Liver (tissue), 9 donors: ENCODE results near the gene PRKN. TPM values are rescaled to one million over a fixed set of nuclear protein-coding genes. Genes with fewer than 3 reads are reported as not detected.

Source experiments
- DNase-seq: peaks from one replicate; pipeline ENCODE4 v3.0.0-alpha.2; 2017; ENCODE audit warnings: low spot score
- H3K27ac ChIP-seq, 2 donors: one replicate each; pipeline ENCODE4 v1.7.0; 2013; ENCODE audit warnings: inconsistent platforms in 2 of 2, low read length in 2 of 2, control low read depth in 1 of 2, low read depth in 1 of 2, mild to moderate bottlenecking in 1 of 2
- H3K27me3 ChIP-seq, 4 donors: one replicate each; pipeline versions ENCODE4 v1.6.1 to v1.7.0; 2013; ENCODE audit warnings: low read length in 3 of 4, inconsistent platforms in 1 of 4, mild to moderate bottlenecking in 1 of 4, moderate library complexity in 1 of 4; ENCODE audit not compliant: control insufficient read depth in 4 of 4, insufficient read depth in 4 of 4
- H3K36me3 ChIP-seq, 4 donors: one replicate each; pipeline versions ENCODE4 v1.6.1 to v1.7.0; 2013; ENCODE audit warnings: low read length in 3 of 4, mild to moderate bottlenecking in 3 of 4, low read depth in 1 of 4, moderate library complexity in 1 of 4; ENCODE audit not compliant: control insufficient read depth in 4 of 4, insufficient read depth in 3 of 4
- H3K4me1 ChIP-seq, 4 donors: one replicate each; pipeline versions ENCODE4 v1.6.1 to v1.7.0; 2013; ENCODE audit warnings: low read length in 3 of 4, mild to moderate bottlenecking in 3 of 4, moderate library complexity in 1 of 4; ENCODE audit not compliant: control insufficient read depth in 4 of 4, insufficient read depth in 4 of 4
- H3K4me3 ChIP-seq, 3 donors: one replicate each; pipeline versions ENCODE4 v1.6.1 to v1.7.0; 2013; ENCODE audit warnings: low read length in 3 of 3, control low read depth in 1 of 3, low read depth in 1 of 3, mild to moderate bottlenecking in 1 of 3
- H3K9ac ChIP-seq, 2 donors: one replicate each; pipeline ENCODE4 v1.7.0; 2013; ENCODE audit warnings: low read length in 2 of 2, mild to moderate bottlenecking in 2 of 2, moderate library complexity in 2 of 2, control low read depth in 1 of 2, low read depth in 1 of 2
- H3K9me3 ChIP-seq, 4 donors: one replicate each; pipeline versions ENCODE4 v1.6.1 to v1.7.0; 2013; ENCODE audit warnings: low read length in 3 of 4; ENCODE audit not compliant: control insufficient read depth in 4 of 4
- ATF3 ChIP-seq: IDR thresholded peaks from 2 replicates; pipeline ENCODE4 v1.6.1; 2016; ENCODE audit warnings: antibody characterized with exemption
- CTCF ChIP-seq: fragments of 150-350 bp; IDR thresholded peaks from 2 replicates; pipeline ENCODE4 v1.5.1; 2017; ENCODE audit warnings: improper control_type of control experiment, low read depth, low read length; ENCODE audit not compliant: missing input control
- EGR1 ChIP-seq, 2 donors: IDR thresholded peaks; 2 replicates each; pipeline ENCODE4 v1.6.1; 2016 to 2018; ENCODE audit warnings: antibody characterized with exemption in 2 of 2, low read depth in 2 of 2
- FOXA1 ChIP-seq: IDR thresholded peaks from 2 replicates; pipeline ENCODE4 v1.6.1; 2016; ENCODE audit warnings: antibody characterized with exemption
- FOXA2 ChIP-seq: IDR thresholded peaks from 2 replicates; pipeline ENCODE4 v1.6.1; 2016; ENCODE audit warnings: antibody characterized with exemption
- GABPA ChIP-seq, 2 donors: IDR thresholded peaks in 1 of 2; conservative IDR thresholded peaks in 1 of 2; 2 replicates each; pipeline ENCODE4 v1.6.1; 2016; ENCODE audit warnings: antibody characterized with exemption in 2 of 2, mild to moderate bottlenecking in 1 of 2, moderate library complexity in 1 of 2
- HNF4A ChIP-seq, 2 donors: conservative IDR thresholded peaks; 2 replicates each; pipeline ENCODE4 v1.6.1; 2016; ENCODE audit warnings: antibody characterized with exemption in 2 of 2, mild to moderate bottlenecking in 2 of 2
- HNF4G ChIP-seq: IDR thresholded peaks from 2 replicates; pipeline ENCODE4 v1.6.1; 2016; ENCODE audit warnings: antibody characterized with exemption
- JUND ChIP-seq, 2 donors: IDR thresholded peaks; 2 replicates each; pipeline ENCODE4 v1.6.1; 2016; ENCODE audit warnings: antibody characterized with exemption in 2 of 2
- MAX ChIP-seq: IDR thresholded peaks from 2 replicates; pipeline ENCODE4 v1.6.1; 2016; ENCODE audit warnings: antibody characterized with exemption
- NR2F2 ChIP-seq: IDR thresholded peaks from 2 replicates; pipeline ENCODE4 v1.6.1; 2016; ENCODE audit warnings: antibody characterized with exemption
- RAD21 ChIP-seq, 2 donors: IDR thresholded peaks; 2 replicates each; pipeline ENCODE4 v1.6.1; 2016; ENCODE audit warnings: antibody characterized with exemption in 2 of 2, mild to moderate bottlenecking in 2 of 2
- REST ChIP-seq: IDR thresholded peaks from 2 replicates; pipeline ENCODE4 v1.6.1; 2016; ENCODE audit warnings: antibody characterized with exemption, mild to moderate bottlenecking
- RXRA ChIP-seq, 2 donors: IDR thresholded peaks; 2 replicates each; pipeline ENCODE4 v1.6.1; 2017 to 2018; ENCODE audit warnings: antibody characterized with exemption in 2 of 2, mild to moderate bottlenecking in 1 of 2
- SP1 ChIP-seq: IDR thresholded peaks from 2 replicates; pipeline ENCODE4 v1.6.1; 2018; ENCODE audit warnings: antibody characterized with exemption, mild to moderate bottlenecking
- TAF1 ChIP-seq: conservative IDR thresholded peaks from 2 replicates; pipeline ENCODE4 v1.6.1; 2016; ENCODE audit warnings: antibody characterized with exemption, mild to moderate bottlenecking
- YY1 ChIP-seq: IDR thresholded peaks from 2 replicates; pipeline ENCODE4 v1.6.1; 2016; ENCODE audit warnings: antibody characterized with exemption, mild to moderate bottlenecking
- ZBTB33 ChIP-seq: IDR thresholded peaks from 2 replicates; pipeline ENCODE4 v1.6.1; 2016; ENCODE audit warnings: antibody characterized with exemption
- WGBS: extraction: QIAGEN DNeasy Blood & Tissue Kit; methylation state at CpG from one replicate; pipeline ENCODE4 v1.1.7; 2013; 5-methylcytosine and 5-hydroxymethylcytosine counted together
- polyA plus RNA-seq, 2 donors: library from polyadenylated mRNA; stranded (reverse) in 1 of 2; unstranded in 1 of 2; fragments of 200-250 nt in 1 of 2; fragments of >200 nt in 1 of 2; fragmentation: Nextera tagmentation in 1 of 2; extraction: Ambion mirVana in 1 of 2; gene quantifications; one replicate each; pipeline versions ENCODE4 v1.2.1 to v1.2.3, GENCODE V29; 2013 to 2015
- total RNA-seq, 2 donors: library from RNA; depleted of rRNA; stranded (reverse); fragments of >200 nt; gene quantifications; one replicate each; pipeline ENCODE4 v1.2.3, GENCODE V29; 2014
- donor health status: healthy.
- donor health status: healthy.
- donor health status: healthy.
- donor health status: healthy.
- donor health status: healthy.

PRKN gene
- total and polyA plus RNA-seq, 4 donors, result 0.47 to 4.1 (median 3.2) TPM

GRCh38 chr6:161660666-161661571, 1066.6 kb downstream of the PRKN start:
- TF ChIP-seq ATF3, result no peak
- no peak for TF ChIP-seq YY1
- TF ChIP-seq FOXA1, result no peak
- no peak for TF ChIP-seq NR2F2
- no peak for TF ChIP-seq RAD21 (IDR thresholded peaks at IDR 0.05)
- TF ChIP-seq CTCF, result no peak
- TF ChIP-seq HNF4G, result no peak
- no peak for TF ChIP-seq HNF4A (conservative IDR thresholded peaks at IDR 0.05)
- no peak for TF ChIP-seq MAX
- TF ChIP-seq TAF1, result no peak
- TF ChIP-seq JUND (IDR thresholded peaks at IDR 0.05), result no peak
- no peak for TF ChIP-seq SP1
- no peak for TF ChIP-seq ZBTB33
- no peak for TF ChIP-seq RXRA (IDR thresholded peaks at IDR 0.05)
- no peak for TF ChIP-seq FOXA2
- TF ChIP-seq REST, result no peak
- TF ChIP-seq EGR1 (IDR thresholded peaks at IDR 0.05; ENCODE audit: low read depth in 2 of 2), result no peak
- TF ChIP-seq GABPA (IDR thresholded peaks at IDR 0.05 in 1 of 2, conservative IDR thresholded peaks at IDR 0.05 in 1 of 2), result no peak
- H3K27me3 ChIP-seq, result no peaks in the 10 kb centered on the region
- WGBS, result 95% methylated on average over 10 of the region's 10 CpGs
- no peak overlapping the region for H3K9ac ChIP-seq
- no peaks in the 10 kb centered on the region for H3K4me1 ChIP-seq
- H3K4me3 ChIP-seq, result no peak overlapping the region
- no peak for DNase-seq
- no peaks in the 10 kb centered on the region for H3K36me3 ChIP-seq
- no peak overlapping the region for H3K27ac ChIP-seq
- H3K9me3 ChIP-seq, result no peaks in the 10 kb centered on the region
